Measurements from ENCODE around the gene NEURL4.
"Not testable (repeated sequence)": the region's sequence is repeated elsewhere in the genome, so short reads cannot be mapped to it uniquely, and the experiment has no call there.

NEURL4 gene

DNA sequence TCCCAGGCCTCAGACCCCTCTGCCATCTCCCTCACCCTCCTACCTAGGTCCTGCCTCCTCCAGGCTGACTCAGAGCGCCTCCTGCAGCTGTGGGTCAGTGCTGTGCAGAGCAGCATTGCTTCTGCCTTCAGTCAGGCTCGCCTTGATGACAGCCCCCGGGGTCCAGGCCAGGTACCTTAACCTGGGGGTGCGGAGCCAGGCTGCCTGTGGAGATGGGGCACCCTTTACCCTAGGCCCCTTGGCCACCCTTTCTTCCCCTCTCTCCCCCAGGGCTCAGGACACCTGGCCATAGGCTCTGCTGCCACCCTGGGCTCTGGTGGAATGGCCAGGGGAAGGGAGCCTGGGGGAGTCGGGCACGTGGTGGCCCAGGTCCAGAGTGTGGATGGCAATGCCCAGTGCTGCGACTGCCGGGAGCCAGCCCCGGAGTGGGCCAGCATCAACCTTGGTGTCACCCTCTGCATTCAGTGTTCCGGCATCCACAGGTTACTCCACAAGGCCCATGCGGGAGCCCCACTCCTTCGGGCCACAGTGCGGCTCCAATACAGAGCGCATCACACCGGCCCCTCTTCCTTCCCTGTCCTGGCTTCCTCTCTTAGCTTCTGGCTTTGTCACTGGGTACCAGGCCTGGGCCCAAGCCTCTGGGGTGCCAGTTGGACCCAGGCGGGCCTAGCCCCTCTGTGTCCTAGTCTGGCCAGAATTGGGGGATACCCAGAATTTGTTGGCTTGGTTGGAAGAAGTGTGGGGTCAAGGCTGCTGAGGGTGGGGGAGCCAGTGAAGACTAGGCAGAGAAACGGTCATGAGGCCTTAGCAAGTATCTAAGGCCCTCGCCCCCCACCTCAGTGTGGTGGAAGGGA lies 17.9 kb upstream of the NEURL4 start:
- no peak for DNase-seq

DNA sequence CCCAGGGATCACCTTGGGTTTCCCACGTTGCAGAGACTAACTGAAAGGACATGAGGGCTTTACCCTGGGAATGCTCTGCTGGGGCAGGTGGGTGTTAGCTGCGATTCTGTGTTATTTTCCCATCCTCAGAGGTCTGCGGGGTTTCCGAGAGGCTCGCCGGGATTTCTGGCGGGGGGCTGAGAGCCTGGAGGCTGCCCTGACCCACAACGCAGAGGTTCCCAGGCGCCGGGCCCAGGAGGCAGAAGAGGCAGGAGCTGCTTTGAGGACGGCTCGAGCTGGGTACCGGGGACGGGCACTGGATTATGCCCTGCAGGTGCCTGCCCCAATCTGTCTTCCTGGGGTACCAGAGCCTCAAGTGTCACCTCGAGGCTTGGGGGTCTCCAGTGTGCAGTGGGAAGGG lies 14.1 kb upstream of the NEURL4 start:
- no peak for DNase-seq

DNA sequence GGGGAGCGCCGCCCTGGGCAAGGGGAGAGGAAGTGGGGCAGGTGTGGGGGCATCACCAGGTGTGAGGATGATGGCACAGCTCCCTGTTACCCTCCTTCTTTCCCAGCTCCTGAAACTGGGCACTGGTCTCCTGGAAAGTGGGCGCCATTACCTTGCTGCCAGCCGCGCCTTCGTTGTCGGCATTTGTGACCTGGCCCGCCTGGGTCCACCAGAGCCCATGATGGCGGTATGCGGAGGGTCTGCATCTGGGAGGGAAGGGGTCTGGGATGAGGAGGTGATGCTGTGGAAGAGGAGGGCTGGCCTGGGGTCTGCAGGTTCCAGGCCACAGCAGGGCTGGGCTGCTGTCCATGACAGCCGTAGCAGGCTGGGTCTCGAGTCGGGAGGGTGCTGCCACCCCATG lies 12.7 kb upstream of the NEURL4 start:
- DNase-seq, result no peak

DNA sequence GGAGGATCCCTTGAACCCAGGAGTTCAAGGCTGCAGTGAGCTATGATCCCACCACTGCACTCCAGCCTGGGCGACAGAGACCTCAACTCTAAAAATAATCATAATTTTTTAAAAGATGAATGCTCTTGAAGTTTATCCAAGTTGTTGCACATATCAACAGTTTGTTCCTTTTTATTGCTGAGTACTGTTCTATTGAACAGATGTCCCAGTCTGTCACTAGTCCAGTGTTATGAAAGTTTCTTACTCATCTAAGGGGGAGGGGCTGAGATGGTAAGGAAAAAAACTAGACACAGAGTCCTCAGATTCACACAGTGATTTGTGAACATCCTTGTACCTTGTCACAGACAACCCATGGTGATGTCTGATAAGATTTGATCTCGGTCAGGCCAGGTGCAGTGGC lies 11.0 kb upstream of the NEURL4 start:
- no peak for DNase-seq

DNA sequence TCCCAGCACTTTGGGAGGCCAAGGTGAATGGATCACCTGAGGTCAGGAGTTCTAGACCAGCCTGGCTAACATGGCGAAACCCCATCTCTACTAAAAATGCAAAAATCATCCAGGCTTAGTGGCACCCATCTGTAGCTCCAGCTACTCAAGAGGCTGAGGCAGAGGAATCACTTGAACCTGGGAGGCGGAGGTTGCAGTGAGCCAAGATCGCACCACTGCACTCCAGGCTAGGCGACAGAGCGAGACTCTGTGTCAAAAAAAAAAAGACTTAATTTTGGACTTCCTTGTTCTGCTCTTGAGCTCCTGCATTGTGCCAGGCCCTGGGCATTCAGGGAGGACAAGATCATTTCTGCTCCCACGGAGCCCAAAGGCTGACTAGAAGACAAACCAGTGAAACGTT lies 8.5 kb upstream of the NEURL4 start:
- DNase-seq, result not testable (repeated sequence)

DNA sequence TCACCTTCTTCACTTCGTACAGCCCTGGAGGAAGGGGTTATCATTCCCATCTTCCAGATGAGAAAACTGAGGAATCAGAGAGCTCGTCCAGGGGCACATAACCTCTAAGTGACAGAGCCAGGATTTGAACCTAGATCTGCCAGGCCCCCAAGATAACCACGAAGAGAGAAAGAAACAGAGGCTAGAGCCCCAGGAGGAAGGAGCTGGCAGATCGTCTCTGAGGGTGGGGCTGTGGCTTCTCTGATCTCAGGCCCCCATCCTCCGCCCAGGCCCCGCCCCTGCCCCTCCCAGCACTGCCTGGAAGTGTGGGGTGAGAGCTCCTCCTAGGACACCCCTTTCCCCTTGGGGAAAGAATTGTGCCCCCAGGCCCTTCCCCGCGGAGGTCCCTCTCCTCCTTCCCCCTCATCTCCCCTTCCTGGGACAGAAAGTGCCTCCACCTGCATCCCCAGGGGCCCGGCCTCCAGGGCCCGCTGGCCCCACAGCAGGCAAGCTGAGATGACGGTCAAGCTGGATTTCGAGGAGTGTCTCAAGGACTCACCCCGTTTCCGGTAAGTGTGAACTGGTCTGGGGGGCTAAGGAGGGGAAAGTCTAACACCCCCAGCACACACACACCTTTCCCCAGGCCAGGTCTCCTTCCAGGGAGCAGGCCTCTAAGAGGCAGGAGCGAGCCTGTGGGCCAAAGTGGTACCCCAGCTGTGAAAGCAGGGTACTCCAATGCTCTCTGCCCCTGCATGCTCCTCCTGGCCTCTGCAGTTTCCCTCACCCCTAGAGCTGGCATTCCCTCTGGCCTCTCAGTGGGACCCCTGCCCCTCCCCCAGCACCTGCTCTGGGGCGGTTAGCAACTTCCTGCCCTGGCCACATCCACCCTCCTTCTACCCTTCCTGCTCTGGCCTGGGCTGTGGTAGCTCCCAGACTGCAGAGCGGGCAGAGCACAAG lies 7.4 kb upstream of the NEURL4 start, which contains the start of gene ACAP1:
Gene ACAP1 (plus strand): TSS at position 290 of the 936 bp plus-strand sequence. CDS start 206 bp downstream, at position 496.
- DNase-seq, result peak; percentile 94

DNA sequence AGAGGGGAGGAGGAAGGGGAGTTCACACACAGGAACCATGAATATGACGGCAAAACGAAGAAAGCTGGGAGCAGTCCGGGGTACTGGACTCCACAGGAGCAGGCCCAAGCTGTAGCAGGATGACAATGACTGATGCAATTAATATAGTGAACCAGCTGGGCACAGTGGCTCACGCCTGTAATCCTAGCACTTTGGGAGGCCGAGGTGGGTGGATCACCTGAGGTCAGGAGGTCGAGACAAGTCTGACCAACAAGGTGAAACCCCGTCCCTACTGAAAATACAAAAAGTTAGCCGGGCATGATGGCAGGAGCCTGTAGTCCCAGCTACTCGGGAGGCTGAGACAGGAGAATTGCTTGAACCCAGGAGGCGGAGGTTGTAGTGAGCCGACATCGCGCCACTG lies 6.6 kb upstream of the NEURL4 start:
- DNase-seq, result not testable (repeated sequence)

DNA sequence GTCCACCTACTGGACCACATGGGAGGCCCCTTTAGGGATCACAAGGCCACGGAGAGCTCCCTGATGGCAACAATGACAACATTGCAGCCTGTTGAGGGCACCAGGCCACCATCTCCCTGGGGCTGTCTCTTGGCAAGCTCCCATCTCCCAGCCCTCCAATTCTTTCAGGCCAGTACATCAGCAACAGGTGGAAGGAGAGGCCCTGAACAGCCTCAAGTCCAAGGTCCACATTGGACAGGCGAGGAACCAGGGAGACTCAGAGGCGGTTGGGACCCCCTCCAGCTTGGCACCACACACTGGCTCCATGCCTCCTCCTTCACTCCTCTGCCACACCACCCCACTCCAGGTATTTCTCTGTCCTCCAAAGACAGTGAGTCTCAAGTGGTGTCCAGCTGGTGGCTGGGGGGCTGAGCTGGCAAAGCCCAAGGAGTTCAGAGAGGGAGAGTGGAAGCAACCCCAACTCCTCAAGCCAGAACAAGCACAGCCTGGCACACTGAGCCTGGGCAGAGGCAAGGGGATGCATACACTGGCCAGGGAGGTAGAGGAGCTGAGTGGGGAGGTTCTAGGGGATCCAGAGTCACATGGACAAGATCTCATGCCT lies 5.9 kb upstream of the NEURL4 start:
- no peak for DNase-seq

DNA sequence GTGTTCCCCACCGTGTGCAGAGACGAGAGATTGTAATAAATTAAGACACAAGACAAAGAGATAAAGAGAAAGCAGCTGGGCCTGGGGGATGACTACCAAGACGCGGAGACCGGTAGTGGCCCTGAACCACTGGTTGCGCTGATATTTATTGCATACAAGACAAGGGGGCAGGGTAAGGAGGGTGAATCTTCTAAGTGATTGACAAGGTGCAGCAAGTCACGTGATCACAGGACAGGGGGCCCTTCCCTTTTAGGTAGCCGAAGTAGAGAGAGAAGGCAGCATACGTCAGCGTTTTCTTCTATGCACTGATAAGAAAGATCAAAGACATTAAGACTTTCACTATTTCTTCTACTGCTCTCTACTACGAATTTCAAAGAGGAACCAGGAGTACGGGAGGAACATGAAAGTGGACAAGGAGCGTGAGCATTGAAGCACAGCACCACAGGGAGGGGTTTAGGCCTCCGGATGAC lies 3.5 kb upstream of the NEURL4 start:
- DNase-seq, result peak; percentile 78

DNA sequence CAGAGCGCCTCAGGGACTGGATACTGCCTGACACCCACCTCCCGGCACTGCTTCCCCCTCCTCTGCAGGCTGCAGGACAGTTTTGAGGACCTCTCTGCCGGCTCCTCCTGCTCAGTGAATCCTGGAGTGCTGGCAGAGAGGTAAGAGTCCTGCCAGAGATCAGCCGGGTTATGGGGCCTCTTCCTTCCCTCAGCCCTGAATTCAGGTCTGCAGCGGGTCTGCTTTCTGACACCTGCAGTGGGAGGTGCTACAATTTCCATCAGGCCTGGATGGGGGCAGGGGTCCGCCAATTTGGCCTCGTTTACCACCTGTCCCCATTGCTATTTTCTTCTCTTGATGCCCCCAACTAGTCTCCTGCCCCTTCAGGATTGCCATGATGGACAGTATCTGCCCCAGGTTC lies 3.0 kb upstream of the NEURL4 start:
- no peak for DNase-seq

DNA sequence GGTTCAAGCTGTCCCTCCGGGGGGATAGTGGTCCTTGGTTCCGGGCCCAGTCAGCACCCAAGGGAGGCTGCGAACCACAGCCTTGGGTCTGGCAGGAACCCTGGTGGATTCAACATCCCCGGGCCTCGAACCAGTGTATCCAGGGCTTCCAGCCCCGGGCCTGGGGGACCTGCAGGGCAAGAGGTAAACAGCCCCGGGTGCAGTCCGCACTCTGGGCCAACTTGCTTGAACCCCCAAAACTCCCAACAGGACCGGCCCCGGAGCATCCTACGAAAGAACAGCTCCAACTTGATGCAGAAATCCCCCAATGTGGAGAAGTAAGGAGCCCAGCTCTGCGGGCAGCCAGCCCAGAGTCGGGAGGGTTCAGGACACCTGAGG lies 1.5 kb upstream of the NEURL4 start:
- DNase-seq, result no peak

DNA sequence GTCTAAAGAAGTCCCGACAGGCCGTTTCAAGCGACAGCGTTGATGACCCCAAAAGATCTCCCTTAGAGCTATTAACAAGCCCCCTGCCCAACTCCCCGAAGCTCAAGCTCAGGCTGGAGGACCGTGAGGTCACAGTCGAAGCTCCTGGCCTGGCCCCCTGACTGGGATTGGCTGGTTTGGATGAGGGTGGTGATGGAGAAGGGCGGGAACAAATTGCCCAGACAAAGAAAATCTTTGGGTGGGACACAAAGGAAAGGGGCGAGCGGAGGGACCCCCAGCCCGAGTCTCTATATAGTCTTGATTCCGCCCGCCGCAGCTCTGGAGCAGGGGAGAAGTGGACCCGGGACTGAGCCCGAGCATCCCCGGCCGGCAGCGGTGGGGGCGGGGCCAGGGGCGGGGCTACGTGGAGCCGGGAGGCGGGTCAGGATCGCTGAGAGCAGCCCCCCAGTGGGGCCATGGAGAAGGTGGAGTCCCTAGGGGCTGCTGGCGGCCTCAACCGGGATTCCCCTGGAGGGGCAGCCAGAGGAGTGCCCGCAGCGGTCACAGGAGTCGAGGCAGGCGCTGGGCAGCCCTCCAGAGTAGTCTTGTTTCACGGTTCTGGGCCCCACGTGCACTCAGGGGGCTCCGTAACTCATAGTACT lies 982 bp upstream of the NEURL4 start:
- DNase-seq, result peak; percentile 91

DNA sequence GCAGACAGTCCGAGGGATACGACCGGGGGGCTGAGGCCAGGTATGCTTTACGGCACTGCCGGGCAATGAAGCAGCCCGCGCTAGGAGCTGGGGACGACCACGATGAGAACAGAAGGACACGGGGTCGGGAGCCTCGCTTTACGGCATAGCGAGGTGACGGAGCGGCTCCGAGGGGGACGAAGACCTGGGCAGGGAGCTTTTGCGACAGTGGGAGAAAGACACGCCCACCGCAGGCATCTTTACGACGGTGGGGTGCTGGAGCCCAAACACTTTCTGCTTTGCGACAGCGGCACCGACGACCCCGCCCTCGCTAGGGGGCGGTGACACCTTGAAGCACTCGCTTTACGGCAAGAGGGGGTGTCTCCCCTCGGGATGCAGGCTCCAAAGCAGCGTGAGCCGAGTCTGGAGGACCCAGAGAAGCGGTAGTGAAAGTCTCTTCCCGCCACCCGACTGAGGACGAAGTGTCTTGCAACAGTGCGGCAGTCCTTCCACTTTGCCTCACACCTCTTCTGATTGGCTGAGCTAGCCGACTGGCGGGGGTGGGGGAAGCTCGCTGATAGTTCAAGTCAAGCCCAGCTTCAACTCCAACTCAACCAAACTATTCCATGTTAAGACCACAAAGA lies 350 bp upstream of the NEURL4 start:
- DNase-seq, result peak; percentile 98

DNA sequence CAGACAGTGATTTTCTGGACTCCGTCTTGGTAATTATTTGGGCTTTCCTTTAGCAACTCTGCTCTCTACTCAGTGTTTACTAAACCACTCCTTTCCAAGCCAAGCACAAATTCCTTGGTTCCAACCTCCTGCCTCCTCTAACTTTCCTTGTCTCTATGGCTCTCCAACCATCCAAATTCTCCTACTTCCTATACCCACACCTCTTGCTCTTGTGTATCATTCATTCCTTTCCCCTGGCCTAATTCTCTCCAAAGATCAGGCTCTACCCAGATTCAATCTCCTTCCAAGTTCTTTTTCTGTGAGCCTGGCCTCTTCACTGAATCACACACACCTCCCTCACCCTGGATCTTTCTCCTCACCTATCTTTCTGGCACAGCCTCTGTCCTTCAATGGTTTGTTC lies 1.1 kb downstream of the NEURL4 start:
- DNase-seq, result no peak

DNA sequence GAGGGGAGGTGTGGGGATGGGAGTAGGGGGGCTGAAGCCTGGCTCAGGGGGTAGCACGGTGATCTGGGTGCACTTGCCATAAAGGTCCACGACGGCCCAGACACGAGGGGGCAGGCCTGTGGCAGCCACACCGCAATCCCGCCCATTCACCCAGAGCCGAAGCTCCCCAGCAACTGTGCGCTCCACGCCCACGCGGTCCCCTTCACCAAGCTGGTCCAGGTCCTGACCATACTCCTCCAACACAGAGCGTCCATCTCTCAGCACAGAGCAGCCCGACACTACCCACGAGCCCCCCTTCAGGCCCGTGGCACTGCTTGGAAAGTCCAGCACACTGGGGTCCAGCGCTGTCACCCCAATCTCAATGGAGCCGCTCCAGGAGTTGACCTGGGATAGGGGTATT lies 1.6 kb downstream of the NEURL4 start:
- DNase-seq, result no peak

DNA sequence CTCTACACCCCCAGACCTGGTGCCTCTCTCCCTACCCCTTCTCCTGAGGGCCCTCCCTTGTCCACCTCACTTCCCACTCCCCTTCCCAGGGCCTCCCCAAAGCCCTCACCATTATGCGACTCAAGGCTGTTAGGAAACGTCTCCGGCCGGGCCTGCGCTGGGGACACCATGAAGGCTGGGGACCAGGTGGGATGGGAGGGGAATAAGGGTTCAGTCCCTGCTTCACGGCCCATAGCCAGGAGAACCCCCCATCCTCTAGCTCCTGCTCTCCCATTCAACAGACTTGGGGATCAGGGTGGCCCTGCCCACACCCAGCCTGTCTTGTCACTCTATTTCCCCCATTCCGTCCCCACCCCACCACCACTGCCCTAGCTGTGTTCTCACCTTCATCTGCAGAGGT lies 2.1 kb downstream of the NEURL4 start:
- DNase-seq, result no peak

DNA sequence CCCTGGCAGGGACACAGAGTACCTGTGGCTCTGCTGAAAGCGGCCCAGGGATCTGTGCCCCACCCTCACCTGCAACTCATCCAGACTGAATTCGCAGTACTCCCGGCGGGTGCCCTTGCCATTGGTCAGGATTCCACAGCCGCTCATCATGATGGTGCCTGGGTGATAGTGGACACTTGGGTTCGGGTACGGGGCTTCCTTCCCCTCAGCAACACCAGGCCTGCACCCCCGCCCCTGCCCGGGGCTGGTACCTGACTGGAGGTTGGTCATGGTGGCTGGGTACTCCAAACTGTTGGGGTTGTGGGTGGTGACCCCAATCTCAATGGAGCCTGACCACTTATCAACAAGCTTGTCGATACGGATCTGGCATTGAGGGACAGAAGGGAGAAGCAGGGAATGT lies 2.9 kb downstream of the NEURL4 start:
- DNase-seq, result no peak

DNA sequence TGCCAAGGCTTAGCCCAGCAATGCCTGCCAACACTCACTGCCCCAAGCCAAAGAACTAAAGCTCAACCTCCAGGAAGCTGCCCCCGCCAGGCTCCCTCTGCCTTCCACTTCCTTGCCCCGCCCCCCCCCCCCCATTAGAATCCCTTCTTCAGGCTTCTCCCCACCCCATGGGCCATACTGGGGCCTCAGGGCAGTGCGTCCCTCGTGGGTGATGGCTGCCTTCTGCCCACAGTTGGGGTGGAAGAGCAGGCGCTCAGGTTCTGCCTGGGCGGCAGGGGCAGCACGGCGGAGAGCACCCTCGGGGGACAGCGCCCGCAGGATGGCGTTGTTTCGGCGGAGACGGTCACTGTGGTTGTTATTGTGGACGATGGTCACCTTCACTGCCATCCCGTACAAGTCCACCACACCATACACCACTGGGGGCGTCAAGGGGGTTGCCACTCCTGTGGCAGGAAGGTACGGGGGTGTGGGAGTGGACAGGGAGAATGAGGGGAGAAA lies 4.1 kb downstream of the NEURL4 start:
- no peak for DNase-seq

DNA sequence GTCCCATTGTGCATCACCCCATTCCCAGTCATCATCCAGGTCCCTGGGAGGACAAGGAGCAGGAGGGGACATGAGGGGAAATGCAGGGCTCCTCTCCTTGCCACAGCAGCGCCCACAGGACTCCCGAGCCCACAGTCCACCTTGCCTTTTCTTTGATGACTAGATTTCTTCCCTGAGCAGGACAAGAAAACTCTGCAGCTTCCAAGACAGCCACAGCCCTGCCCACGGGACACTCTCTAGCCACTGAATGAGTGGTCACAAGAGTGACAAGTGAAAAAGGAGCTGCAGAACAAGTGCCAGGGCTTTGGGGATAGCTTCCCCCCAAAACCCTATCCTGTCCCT lies 4.7 kb downstream of the NEURL4 start:
- no peak for DNase-seq

DNA sequence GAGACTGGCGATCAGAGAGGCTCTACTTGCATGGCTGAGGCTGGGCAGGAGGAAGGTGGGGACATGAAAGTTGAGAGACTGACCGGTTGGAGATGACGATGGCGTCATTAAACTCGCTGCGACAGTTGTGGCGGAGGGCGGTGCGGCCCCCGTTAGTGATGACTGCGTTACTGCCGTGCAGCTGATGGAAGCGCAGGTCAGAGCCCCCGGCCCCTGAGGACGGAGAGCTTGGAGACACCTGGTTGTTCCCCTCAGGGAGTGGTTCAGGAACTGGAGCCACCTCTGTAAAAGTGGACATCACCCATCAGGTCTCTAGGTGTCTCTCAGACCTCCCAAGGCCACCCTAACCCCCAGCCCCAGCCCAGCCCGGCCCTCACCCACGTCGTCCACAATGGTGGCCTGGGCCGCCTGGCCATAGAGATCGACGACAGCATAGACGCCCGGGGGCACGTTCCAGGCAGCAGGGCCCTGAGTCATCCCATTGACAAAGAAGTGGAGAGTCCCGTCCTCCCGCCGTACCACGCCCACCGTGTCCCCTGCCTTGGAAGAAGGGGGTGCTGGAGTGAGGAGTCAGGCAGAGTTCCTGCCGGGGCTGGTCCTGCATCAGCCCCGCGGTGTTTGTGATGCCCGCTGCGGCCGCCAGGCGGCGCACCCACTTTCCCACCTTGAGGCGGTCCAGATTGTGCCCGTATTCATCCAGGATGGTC lies 5.3 kb downstream of the NEURL4 start:
- DNase-seq, result peak; percentile 91

DNA sequence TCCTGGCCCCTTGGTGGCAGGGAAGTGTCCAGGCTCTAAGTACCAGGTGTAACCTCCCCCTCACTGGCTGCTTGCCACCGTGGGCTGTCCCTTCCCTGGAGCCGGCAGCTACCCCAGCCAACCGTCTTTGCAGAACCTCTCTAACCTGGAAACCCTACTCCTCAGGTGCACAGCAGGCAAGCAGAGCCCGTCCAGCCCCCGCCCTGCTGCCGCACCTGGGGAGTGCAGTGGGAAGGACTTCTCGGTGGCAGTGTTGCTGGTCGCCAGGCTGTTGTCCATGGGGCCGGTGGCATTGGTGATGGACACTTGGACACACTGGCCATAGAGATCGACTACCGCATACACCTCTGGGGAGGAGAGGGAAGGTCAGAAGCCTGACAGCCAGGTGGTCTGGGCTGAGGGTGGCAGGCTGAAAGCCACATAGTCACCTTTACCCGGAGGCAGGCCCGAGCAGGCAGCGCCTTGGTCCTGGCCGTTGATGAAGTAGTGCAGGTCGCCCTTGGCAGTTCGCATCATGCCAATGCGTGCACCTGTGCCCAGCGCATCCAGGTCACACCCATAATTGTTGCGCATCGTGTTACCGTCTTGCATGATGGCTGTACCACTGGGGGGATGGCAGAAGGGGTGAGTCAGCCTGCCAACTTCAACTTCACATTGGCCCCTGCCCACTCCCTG lies 6.5 kb downstream of the NEURL4 start:
- DNase-seq, result no peak
